ENCODE results near the gene CTBS.

DNA sequence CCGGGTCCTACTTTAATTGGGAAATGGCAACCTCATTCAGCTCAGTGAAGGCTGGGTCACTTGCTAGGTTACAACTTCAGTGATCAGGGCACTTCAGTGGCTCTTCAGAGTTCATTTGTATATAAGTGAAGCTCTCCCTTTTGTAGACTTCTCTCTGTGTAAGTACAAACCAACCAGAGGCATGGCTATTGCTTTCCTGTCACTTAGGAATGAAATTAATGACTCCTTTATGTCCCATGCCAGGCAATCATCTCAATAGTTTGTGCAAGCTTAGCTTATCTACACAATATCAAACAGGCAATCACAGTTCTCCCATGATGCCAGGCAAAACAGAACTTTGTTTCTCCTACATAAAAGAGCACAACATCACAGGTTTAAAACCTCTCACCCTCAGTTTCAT is 22.8 kb upstream of the CTBS start:
- TF ChIP-seq CTCF (conservative IDR thresholded peaks at IDR 0.05; ENCODE audit: low read depth, low read length): no peak
- TF ChIP-seq EZH2 (IDR thresholded peaks at IDR 0.05; ENCODE audit: borderline replicate concordance, low read depth, low read length, poor library complexity, severe bottlenecking): no peak

All from A673 (cell line).